OCI-LY1 (cell line): ENCODE data around the gene HOXA7.
A peak's percentile ranks its signal among the peaks of the same experiment; 100 is the strongest.

ENCODE experiments used
- H2AFZ ChIP-seq: fragments of 200-600 bp; sonication (generic), shearing (Covaris generic); 2 replicates; pipeline ENCODE4 v1.6.0; 2014; ENCODE audit warnings: antibody characterized with exemption, mild to moderate bottlenecking, low read length
- H3F3A ChIP-seq: fragments of 200-600 bp; sonication (generic), shearing (Covaris generic); 2 replicates; pipeline ENCODE4 v1.6.0; 2014; ENCODE audit warnings: mild to moderate bottlenecking, antibody characterized with exemption, low read length, moderate library complexity; ENCODE audit not compliant: insufficient read depth
- H3K27ac ChIP-seq: fragments of 200-600 bp; sonication (generic); 2 replicates; pipeline ENCODE4 v1.5.1; 2014; ENCODE audit warnings: low read length, mixed run types, mild to moderate bottlenecking, low read depth; ENCODE audit not compliant: poor library complexity, severe bottlenecking
- H3K27me3 ChIP-seq: fragments of 200-600 bp; sonication (generic); 2 replicates; pipeline ENCODE4 v1.6.0; 2014; ENCODE audit warnings: antibody characterized with exemption, mild to moderate bottlenecking, low read length, moderate library complexity; ENCODE audit not compliant: insufficient read depth
- H3K36me3 ChIP-seq: fragments of 200-600 bp; sonication (generic); 2 replicates; pipeline ENCODE4 v1.6.1; 2014; ENCODE audit warnings: mild to moderate bottlenecking, antibody characterized with exemption, low read length, moderate library complexity, mixed read lengths; ENCODE audit not compliant: insufficient read depth
- H3K4me1 ChIP-seq: fragments of 200-600 bp; sonication (generic); 2 replicates; pipeline ENCODE4 v1.5.1; 2014; ENCODE audit warnings: mild to moderate bottlenecking, low read length, moderate library complexity; ENCODE audit not compliant: insufficient read depth, severe bottlenecking
- H3K4me2 ChIP-seq: fragments of 200-600 bp; sonication (generic), shearing (Covaris generic); 2 replicates; pipeline ENCODE4 v1.6.1; 2014; ENCODE audit warnings: low read length
- H3K4me3 ChIP-seq: fragments of 200-600 bp; sonication (generic); 2 replicates; pipeline ENCODE4 v1.5.1; 2014; ENCODE audit warnings: low read length, low read depth, mild to moderate bottlenecking, mixed read lengths; ENCODE audit not compliant: poor library complexity, severe bottlenecking
- H3K79me2 ChIP-seq: fragments of 200-600 bp; shearing (Covaris generic); 2 replicates; pipeline ENCODE4 v1.6.1; 2016; ENCODE audit warnings: mixed run types, low read length, mixed read lengths; ENCODE audit not compliant: insufficient read depth
- H3K9ac ChIP-seq: fragments of 200-600 bp; sonication (generic), shearing (Covaris generic); 2 replicates; pipeline ENCODE4 v1.6.1; 2014; ENCODE audit warnings: mild to moderate bottlenecking, low read length, mixed read lengths
- H3K9me2 ChIP-seq: fragments of 200-600 bp; sonication (generic), shearing (Covaris generic); 2 replicates; pipeline ENCODE4 v1.6.1; 2014; ENCODE audit warnings: low read depth, mild to moderate bottlenecking, low read length, mixed read lengths
- H3K9me3 ChIP-seq: fragments of 200-600 bp; shearing (Covaris generic); 2 replicates; pipeline ENCODE4 v1.6.1; 2014; ENCODE audit warnings: low read length, mixed read lengths
- H4K20me1 ChIP-seq: fragments of 200-600 bp; sonication (generic), shearing (Covaris generic); 2 replicates; pipeline ENCODE4 v1.6.0; 2016; ENCODE audit warnings: mild to moderate bottlenecking, low read length; ENCODE audit not compliant: insufficient read depth
- CTCF ChIP-seq: fragments of 200-600 bp; sonication (generic), shearing (Covaris generic); IDR thresholded peaks from 2 replicates; pipeline ENCODE4 v1.5.1; 2017; ENCODE audit warnings: mild to moderate bottlenecking, antibody characterized with exemption, low read length, moderate library complexity, mixed read lengths
- EZH2 ChIP-seq: fragments of 200-600 bp; sonication (generic), shearing (Covaris generic); IDR thresholded peaks from 2 replicates; pipeline ENCODE4 v1.8.0; 2017; ENCODE audit warnings: borderline replicate concordance, mixed run types, mild to moderate bottlenecking, antibody characterized with exemption, low read length, moderate library complexity, mixed read lengths

Gene HOXA7

DNA sequence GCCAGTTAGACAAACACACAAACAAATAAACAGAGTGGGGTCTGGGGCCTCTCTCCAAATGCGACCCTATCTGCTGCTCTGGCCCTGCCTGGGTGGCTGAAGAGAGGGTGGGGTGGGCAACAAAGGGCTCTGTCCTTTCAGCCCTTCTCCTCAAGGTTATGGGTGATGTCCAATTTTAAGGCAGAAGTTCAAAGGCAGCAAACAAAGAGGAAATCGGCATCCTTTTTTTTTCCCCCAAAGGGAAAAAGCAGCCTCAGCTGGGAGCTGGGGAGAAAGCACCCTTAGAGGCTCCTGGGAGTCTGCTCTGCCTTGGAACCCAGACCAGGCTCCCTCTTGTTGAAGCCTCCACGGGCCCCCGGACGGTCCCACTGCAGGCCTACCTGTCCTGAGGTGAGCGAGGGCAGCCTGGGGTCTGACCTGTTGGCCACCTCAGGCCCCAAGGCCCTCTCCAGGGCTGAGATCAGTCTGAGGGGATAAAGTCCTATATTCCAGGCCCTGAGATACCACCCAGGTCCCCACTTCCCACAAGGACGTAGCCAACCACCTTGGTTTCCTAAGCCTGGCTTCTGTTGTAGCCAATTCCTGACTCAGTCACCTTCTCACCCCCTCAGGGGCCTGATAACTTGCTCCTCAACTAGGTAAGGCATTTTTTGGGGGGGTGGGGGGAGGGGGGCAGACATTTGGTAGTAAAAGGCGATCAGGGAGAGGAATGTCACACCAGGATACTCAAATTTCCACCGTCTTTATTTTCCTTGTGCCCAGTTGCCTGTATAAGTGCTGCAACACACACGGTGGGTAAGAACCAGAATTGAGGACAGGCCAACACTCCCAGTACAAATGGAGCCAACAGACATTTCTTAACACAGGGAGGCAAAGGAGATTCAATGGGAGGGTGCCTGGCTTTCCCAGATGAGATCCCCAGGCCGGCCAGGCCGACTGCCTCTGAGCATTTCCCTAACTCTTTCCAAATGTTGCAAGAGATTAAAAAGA is 24.3 kb upstream of the HOXA7 start:
- Histone ChIP-seq H3K9ac (no peak overlapping the region), H3K27me3 (peaks cover 11% of the 10 kb centered on the region; the same call in 1 of the 2 replicates), H3K4me1 (peaks cover 16% of the 10 kb centered on the region), H3K27ac (no peak overlapping the region), H3K9me3 (no peaks in the 10 kb centered on the region), H3F3A (no peaks in the 10 kb centered on the region), H3K9me2 (no peaks in the 10 kb centered on the region), H4K20me1 (no peaks in the 10 kb centered on the region), H3K79me2 (no peaks in the 10 kb centered on the region), H3K4me2 (no peak overlapping the region), H3K36me3 (no peaks in the 10 kb centered on the region), H3K4me3 (no peak overlapping the region), H2AFZ (no peak overlapping the region)
- no peak for TF ChIP-seq CTCF
- no peak for TF ChIP-seq EZH2

DNA sequence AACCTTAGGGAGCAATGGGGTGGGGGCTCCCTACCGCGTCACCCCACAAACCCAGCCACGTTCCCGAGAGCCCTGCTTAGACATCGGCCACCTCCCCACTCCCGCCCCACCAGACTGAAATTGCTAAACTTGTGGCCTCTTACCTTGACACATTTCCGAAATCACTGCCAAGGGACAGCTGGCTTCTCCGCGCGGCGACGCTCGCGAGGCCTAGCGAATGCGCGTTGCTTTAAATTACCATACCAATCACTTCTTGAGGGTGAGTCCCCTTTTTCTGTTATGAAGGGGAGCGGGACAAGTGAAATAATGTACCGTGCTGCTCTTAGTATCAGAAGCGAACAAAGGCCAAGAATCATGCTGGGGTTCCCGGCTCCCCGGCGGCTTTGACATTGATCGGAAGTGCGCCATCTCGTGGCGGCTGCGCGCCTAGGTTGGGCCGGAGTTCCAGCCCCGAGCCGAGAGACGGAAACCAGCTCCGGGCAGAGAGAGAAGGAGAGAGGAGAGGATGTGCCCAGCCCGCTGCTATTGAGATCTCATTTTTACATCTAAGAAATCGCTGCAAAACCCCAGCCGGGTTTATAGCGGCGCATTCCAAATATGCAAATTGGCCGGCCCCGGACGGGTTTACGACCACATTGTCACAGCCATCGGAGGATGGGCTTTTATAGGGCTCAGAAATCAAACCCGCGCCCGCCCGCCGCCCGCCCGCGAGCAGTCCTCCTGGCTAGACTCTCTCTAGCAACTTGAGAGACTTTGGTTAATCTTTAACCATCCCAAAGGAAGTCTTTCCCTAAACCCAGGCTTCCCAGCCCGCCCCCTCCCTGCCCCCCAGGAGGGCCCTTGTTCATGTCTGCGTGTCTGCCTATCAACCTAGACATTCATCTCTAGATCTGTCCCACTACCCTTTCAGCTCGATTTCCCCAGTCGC is 23.3 kb upstream of the HOXA7 start:
- H3K9ac ChIP-seq, result no peak overlapping the region

More for the DNA sequence above, 23.3 kb upstream of the HOXA7 start:
- Histone ChIP-seq H3K4me1 (peaks cover 14% of the 10 kb centered on the region), H3K4me3 (peak overlapping the region; percentile 38), H3K9me3 (no peaks in the 10 kb centered on the region), H3K27ac (no peak overlapping the region), H4K20me1 (no peaks in the 10 kb centered on the region), H3K36me3 (no peaks in the 10 kb centered on the region), H3K27me3 (peaks cover 2% of the 10 kb centered on the region; the same call in 1 of the 2 replicates), H3K79me2 (no peaks in the 10 kb centered on the region), H2AFZ (no peak overlapping the region), H3K4me2 (peak overlapping the region; percentile 42), H3K9me2 (no peaks in the 10 kb centered on the region), H3F3A (no peaks in the 10 kb centered on the region)
- TF ChIP-seq EZH2 (no peak), CTCF (peak; percentile 99)
